Activated CD8-positive, alpha-beta memory T cell treated with anti-CD3 and anti-CD28 coated beads, Interleukin-2, amount 10 ng/mL, durations not matched to agents 7 days and 5 days (primary cell): ENCODE measurements around the gene OR9A4. TPM values are rescaled to one million over a fixed set of nuclear protein-coding genes. Genes with fewer than 3 reads are reported as not detected.

Source experiments
- ATAC-seq: fragments of 150-1000 bp; cut with Tn5 transposase; one replicate; pipeline ENCODE4 v1.10.0; 2021; ENCODE audit warnings: moderate library complexity
- CTCF ChIA-PET: fragments of 350-600 bp; sonication (Branson Sonifier 250); formaldehyde crosslinking; loops from one replicate; lab custom pipeline; 2021; ENCODE audit warnings: antibody characterized with exemption; lab: Charles Lee
- DNase-seq: peaks from one replicate; pipeline ENCODE4 v3.0.0-alpha.2; 2020
- H3K27ac Mint-ChIP-seq: one replicate; pipeline ENCODE4 v1.8.0; 2021; ENCODE audit warnings: mild to moderate bottlenecking, mixed read lengths
- H3K27me3 Mint-ChIP-seq: one replicate; pipeline ENCODE4 v1.8.0; 2021; ENCODE audit warnings: mixed read lengths
- H3K36me3 Mint-ChIP-seq: one replicate; pipeline ENCODE4 v1.8.0; 2021; ENCODE audit warnings: mild to moderate bottlenecking, mixed read lengths
- H3K4me1 Mint-ChIP-seq: one replicate; pipeline ENCODE4 v1.8.0; 2021; ENCODE audit warnings: mixed read lengths
- H3K4me3 Mint-ChIP-seq: one replicate; pipeline ENCODE4 v1.8.0; 2021; ENCODE audit warnings: mild to moderate bottlenecking, moderate library complexity, mixed read lengths
- H3K9me3 Mint-ChIP-seq: one replicate; pipeline ENCODE4 v1.8.0; 2022; ENCODE audit warnings: low read depth, mixed read lengths
- total RNA-seq, 2 experiments: library from RNA; stranded (reverse); gene quantifications; one replicate each; pipeline ENCODE4 v1.2.3, GENCODE V29; 2021

The OR9A4 gene
- total RNA-seq, 2 experiments from 2014 or later, result not detected

DNA sequence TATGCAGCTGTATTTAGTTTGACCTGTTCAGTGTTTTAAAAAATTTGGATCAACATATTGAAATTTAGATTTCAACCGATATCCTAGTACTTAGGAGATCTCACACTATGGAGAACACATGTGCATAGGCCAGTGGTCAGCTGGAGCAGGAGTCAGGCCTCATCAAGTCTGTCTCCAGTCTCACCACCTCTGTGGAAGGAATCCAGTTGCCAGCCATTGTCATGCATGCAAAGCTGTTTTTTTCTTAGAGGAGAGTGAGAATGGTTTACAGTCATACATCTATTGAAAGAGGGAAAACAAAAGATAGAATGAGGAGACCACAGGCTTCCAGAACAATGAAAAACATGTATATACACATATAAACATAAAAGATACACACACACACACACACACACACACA lies 38.1 kb downstream of the OR9A4 start:
- Mint-ChIP-seq H3K36me3 (no peaks in the 10 kb centered on the region), H3K4me1 (no peaks in the 10 kb centered on the region), H3K27me3 (no peaks in the 10 kb centered on the region), H3K9me3 (no peaks in the 10 kb centered on the region), H3K27ac (no peak overlapping the region), H3K4me3 (no peak overlapping the region)
- DNase-seq (no peak), ATAC-seq (no peak)
- CTCF ChIA-PET, result no interaction called here

DNA sequence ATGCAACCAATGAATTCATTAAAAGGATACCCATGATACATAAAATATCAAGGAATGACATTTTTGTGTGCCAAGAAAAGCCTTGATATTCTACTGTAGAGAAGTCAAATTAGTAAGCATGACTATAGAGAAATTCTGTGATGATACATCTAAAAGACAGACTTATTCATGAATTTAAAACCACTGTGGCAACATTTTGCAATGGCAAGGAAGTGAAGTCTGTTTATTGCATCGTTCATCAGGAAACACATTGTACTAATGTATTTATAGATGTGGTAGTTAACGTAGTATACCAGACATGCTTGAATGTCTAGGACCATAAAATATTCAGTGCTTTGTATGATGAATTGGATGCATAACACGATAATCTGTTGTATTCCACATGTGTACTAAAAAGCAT lies 39.9 kb downstream of the OR9A4 start:
- Mint-ChIP-seq H3K4me1 (no peaks in the 10 kb centered on the region), H3K27ac (no peak overlapping the region), H3K9me3 (no peaks in the 10 kb centered on the region), H3K27me3 (no peaks in the 10 kb centered on the region), H3K36me3 (no peaks in the 10 kb centered on the region), H3K4me3 (no peak overlapping the region)
- CTCF ChIA-PET, result no interaction called here
- ATAC-seq (no peak), DNase-seq (no peak)

GRCh38 chr7:141960687-141961422 lies 44.7 kb downstream of the OR9A4 start:
- Mint-ChIP-seq H3K27me3 (no peaks in the 10 kb centered on the region), H3K4me3 (no peak overlapping the region), H3K9me3 (no peaks in the 10 kb centered on the region), H3K4me1 (no peaks in the 10 kb centered on the region), H3K27ac (no peak overlapping the region), H3K36me3 (no peaks in the 10 kb centered on the region)
- CTCF ChIA-PET, result no interaction called here
- no peak for DNase-seq
- ATAC-seq, result no peak

Other genes with a start within 250 kb of the OR9A4 start
- gene DENND11, start 214.2 kb upstream of the OR9A4 start, total RNA-seq, result 10 to 100 TPM; 17.0 to 27.3 TPM
- gene WEE2, start 208.0 kb upstream of the OR9A4 start, total RNA-seq, result not detected
- gene SSBP1, start 178.0 kb upstream of the OR9A4 start, total RNA-seq, result 100 to 1,000 TPM; 123 to 133 TPM
- gene TAS2R3, start 152.3 kb upstream of the OR9A4 start, total RNA-seq, result under 1 TPM; 0.70 to 0.75 TPM
- under 1 TPM; 0.49 to 0.82 TPM for gene TAS2R4, start 139.7 kb upstream of the OR9A4 start, total RNA-seq
- gene TAS2R5, start 126.2 kb upstream of the OR9A4 start, total RNA-seq, result 1 to 10 TPM; 1.4 to 1.8 TPM
- gene PRSS37, start 74.9 kb upstream of the OR9A4 start, total RNA-seq, result not detected
- gene CLEC5A, start 30.6 kb downstream of the OR9A4 start, total RNA-seq, result not detected
- gene TAS2R38, start 57.4 kb downstream of the OR9A4 start, total RNA-seq, result not detected
- gene MGAM, start 79.5 kb downstream of the OR9A4 start, total RNA-seq, result not detected
- gene MGAM2, start 195.3 kb downstream of the OR9A4 start, total RNA-seq, result not detected